NCI-H1694 (cell line): ENCODE measurements around the gene FAM20A.
A peak's percentile ranks its signal among the peaks of the same experiment; 100 is the strongest.

Experiments used
- DNase-seq: peaks from one replicate; lab custom pipeline; 2025; lab: John Stamatoyannopoulos, UW

FAM20A gene

GRCh38 chr17:68600931-68601564, at the start of gene FAM20A:
TSS of gene FAM20A (minus strand) at chr17:68601367. CDS start at chr17:68600666, 701 bp downstream.
- DNase-seq = peak; percentile 18

- DNase-seq = no peak
Measured at GRCh38 chr17:68649324-68649723, 48.2 kb upstream of the FAM20A start.

GRCh38 chr17:68646626-68647526, 45.7 kb upstream of the FAM20A start:
- DNase-seq = no peak

- DNase-seq = no peak
Measured at GRCh38 chr17:68642118-68642412, 40.9 kb upstream of the FAM20A start.

GRCh38 chr17:68641276-68642117, 40.3 kb upstream of the FAM20A start:
- no peak for DNase-seq

- no peak for DNase-seq
Measured at GRCh38 chr17:68640242-68640989, 39.2 kb upstream of the FAM20A start.

- DNase-seq = no peak
Measured at GRCh38 chr17:68634345-68634876, 33.2 kb upstream of the FAM20A start.

- DNase-seq = no peak
Measured at GRCh38 chr17:68628576-68628957, 27.4 kb upstream of the FAM20A start.

GRCh38 chr17:68627956-68628575, 26.9 kb upstream of the FAM20A start:
- no peak for DNase-seq

- DNase-seq = no peak
Measured at GRCh38 chr17:68624381-68624780, 23.2 kb upstream of the FAM20A start.

GRCh38 chr17:68623811-68624210, 22.6 kb upstream of the FAM20A start:
- DNase-seq = no peak

GRCh38 chr17:68622423-68622822, 21.3 kb upstream of the FAM20A start:
- DNase-seq = no peak

GRCh38 chr17:68621065-68621464, 19.9 kb upstream of the FAM20A start:
- no peak for DNase-seq

- no peak for DNase-seq
Measured at GRCh38 chr17:68616334-68616733, 15.2 kb upstream of the FAM20A start.

- no peak for DNase-seq
Measured at GRCh38 chr17:68614718-68615117, 13.6 kb upstream of the FAM20A start.

GRCh38 chr17:68613739-68614298, 12.7 kb upstream of the FAM20A start:
- DNase-seq = peak; percentile 67

- no peak for DNase-seq
Measured at GRCh38 chr17:68612923-68613292, 11.7 kb upstream of the FAM20A start.

GRCh38 chr17:68612209-68612922, 11.2 kb upstream of the FAM20A start:
- DNase-seq = no peak

GRCh38 chr17:68611353-68612208, 10.4 kb upstream of the FAM20A start:
- DNase-seq = peak; percentile 12
